ENCODE data around the gene LNX2.

DNA sequence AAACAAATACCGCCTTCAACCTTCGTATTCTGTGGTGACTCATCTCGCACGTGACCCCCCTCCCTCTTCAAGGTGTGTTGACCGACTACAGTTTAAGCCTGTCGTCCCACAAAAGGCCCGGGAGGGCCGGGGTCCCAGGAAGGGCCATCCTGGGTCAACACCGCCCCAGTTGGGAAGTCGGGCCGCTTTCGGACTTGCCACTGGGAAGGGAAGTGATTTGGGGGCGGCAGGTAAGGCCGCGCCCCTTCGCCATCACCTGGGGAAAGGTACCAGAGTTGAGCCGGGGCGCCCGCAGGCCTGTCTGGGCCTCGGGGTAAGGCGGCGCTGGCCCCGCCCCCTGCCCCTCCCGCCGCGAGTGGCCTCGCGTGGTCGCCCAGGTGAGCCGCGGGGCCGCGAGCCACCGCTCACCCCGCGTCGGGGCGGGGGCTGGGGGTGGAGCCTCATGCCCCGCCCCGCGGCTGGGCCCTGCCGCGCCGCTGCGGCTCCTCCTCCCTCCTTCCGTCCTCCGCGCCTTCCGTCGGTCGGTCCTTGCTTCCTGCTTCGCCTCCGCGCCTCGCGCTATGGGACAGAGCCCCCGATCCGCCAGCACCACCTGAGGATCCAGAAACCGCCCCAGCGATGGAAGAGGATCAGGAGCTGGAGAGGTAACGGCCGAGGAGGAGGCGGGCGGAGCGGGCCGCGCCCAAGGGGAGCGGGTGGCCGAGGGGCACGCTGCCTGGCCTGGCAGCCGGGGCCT lies 1.2 kb upstream of the LNX2 start, which contains the start of gene POLR1D:
- TF ChIP-seq ZNF266 (tag by site-specific recombination; IDR thresholded peaks at IDR 0.05; ENCODE audit: low read depth) = no peak
- TF ChIP-seq ZNF24 (tag by site-specific recombination; IDR thresholded peaks at IDR 0.05) = no peak
- TF ChIP-seq MZF1 (tag by site-specific recombination; IDR thresholded peaks at IDR 0.05; ENCODE audit: borderline replicate concordance) = no peak
- TF ChIP-seq, protein P1, sequence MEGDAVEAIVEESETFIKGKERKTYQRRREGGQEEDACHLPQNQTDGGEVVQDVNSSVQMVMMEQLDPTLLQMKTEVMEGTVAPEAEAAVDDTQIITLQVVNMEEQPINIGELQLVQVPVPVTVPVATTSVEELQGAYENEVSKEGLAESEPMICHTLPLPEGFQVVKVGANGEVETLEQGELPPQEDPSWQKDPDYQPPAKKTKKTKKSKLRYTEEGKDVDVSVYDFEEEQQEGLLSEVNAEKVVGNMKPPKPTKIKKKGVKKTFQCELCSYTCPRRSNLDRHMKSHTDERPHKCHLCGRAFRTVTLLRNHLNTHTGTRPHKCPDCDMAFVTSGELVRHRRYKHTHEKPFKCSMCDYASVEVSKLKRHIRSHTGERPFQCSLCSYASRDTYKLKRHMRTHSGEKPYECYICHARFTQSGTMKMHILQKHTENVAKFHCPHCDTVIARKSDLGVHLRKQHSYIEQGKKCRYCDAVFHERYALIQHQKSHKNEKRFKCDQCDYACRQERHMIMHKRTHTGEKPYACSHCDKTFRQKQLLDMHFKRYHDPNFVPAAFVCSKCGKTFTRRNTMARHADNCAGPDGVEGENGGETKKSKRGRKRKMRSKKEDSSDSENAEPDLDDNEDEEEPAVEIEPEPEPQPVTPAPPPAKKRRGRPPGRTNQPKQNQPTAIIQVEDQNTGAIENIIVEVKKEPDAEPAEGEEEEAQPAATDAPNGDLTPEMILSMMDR (tag by site-specific recombination; IDR thresholded peaks at IDR 0.05) = no peak
- TF ChIP-seq ZNF23 (tag by site-specific recombination; IDR thresholded peaks at IDR 0.05; ENCODE audit: borderline replicate concordance) = no peak
- TF ChIP-seq, protein P2, sequence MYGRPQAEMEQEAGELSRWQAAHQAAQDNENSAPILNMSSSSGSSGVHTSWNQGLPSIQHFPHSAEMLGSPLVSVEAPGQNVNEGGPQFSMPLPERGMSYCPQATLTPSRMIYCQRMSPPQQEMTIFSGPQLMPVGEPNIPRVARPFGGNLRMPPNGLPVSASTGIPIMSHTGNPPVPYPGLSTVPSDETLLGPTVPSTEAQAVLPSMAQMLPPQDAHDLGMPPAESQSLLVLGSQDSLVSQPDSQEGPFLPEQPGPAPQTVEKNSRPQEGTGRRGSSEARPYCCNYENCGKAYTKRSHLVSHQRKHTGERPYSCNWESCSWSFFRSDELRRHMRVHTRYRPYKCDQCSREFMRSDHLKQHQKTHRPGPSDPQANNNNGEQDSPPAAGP (tag by site-specific recombination; IDR thresholded peaks at IDR 0.05) = peak; percentile 28; the same call in 1 of the 2 replicates
- 0 out of 2 replicates have a peak, but pooled peaks have one; percentile 45 for TF ChIP-seq BCL11A (tag by site-specific recombination; IDR thresholded peaks at IDR 0.05; ENCODE audit: low read depth)
- TF ChIP-seq ZNF596 (tag by site-specific recombination; IDR thresholded peaks at IDR 0.05) = no peak

Measured in HEK293 (cell line).